ENCODE measurements around the gene FAM83F.

The FAM83F gene

DNA sequence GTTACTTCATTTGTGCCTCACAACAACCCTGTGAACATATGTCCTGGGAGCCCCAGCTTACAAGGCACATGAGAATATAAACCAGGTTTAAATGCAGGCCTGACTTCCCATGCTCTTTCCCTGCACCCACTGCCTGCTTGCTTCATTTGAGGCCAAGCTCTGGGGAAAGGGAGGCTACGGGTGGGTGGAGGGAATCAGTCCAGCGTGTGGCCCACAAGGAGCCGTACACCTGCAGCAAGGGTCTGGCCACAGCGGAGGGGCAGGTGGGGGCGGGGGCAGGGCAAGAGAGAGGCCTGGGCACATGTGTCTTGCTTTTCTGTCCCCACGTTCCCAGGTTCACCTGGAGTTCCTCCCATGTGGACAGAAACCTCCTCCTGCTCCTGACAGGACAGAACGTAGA, 26.2 kb downstream of the FAM83F start:
- no peak for ATAC-seq
- no peak for TF ChIP-seq ZNF8 (CRISPR knock-in tag; IDR thresholded peaks at IDR 0.05)
- no peak for TF ChIP-seq SNAI2 (CRISPR knock-in tag; IDR thresholded peaks at IDR 0.05)
- TF ChIP-seq RARB (CRISPR knock-in tag; IDR thresholded peaks at IDR 0.05): no peak
- no peak for TF ChIP-seq ARNTL (CRISPR knock-in tag; IDR thresholded peaks at IDR 0.05; ENCODE audit: borderline replicate concordance, low read depth)
- no peak for TF ChIP-seq CREB5 (CRISPR knock-in tag; IDR thresholded peaks at IDR 0.05; ENCODE audit: low read depth)
- TF ChIP-seq ZNF565 (CRISPR knock-in tag; conservative IDR thresholded peaks at IDR 0.05; ENCODE audit: low read depth): no peak
- no peak for TF ChIP-seq ISL1 (CRISPR knock-in tag; IDR thresholded peaks at IDR 0.05)
- TF ChIP-seq OSR1 (CRISPR knock-in tag; IDR thresholded peaks at IDR 0.05): no peak
- TF ChIP-seq BACH2 (CRISPR knock-in tag; IDR thresholded peaks at IDR 0.05; ENCODE audit: borderline replicate concordance): no peak
- TF ChIP-seq ESRRG (CRISPR knock-in tag; IDR thresholded peaks at IDR 0.05): no peak
- no peak for TF ChIP-seq ZNF70 (CRISPR knock-in tag; IDR thresholded peaks at IDR 0.05)

- ATAC-seq: no peak
- no peak for TF ChIP-seq ZFP3 (CRISPR knock-in tag; IDR thresholded peaks at IDR 0.05)
- TF ChIP-seq CSDC2 (CRISPR knock-in tag; IDR thresholded peaks at IDR 0.05): no peak
- TF ChIP-seq CREB5 (CRISPR knock-in tag; IDR thresholded peaks at IDR 0.05; ENCODE audit: low read depth): no peak
- no peak for TF ChIP-seq ESRRG (CRISPR knock-in tag; IDR thresholded peaks at IDR 0.05)
- no peak for TF ChIP-seq PPARA (CRISPR knock-in tag; IDR thresholded peaks at IDR 0.05; ENCODE audit: borderline replicate concordance)
- no peak for TF ChIP-seq GLIS3 (CRISPR knock-in tag; IDR thresholded peaks at IDR 0.05)
- no peak for TF ChIP-seq BACH2 (CRISPR knock-in tag; IDR thresholded peaks at IDR 0.05; ENCODE audit: borderline replicate concordance)
- no peak for TF ChIP-seq ZNF70 (CRISPR knock-in tag; IDR thresholded peaks at IDR 0.05)
- no peak for TF ChIP-seq SNAI2 (CRISPR knock-in tag; IDR thresholded peaks at IDR 0.05)
Measured at GRCh38 chr22:40021401-40022000, 26.7 kb downstream of the FAM83F start.

DNA sequence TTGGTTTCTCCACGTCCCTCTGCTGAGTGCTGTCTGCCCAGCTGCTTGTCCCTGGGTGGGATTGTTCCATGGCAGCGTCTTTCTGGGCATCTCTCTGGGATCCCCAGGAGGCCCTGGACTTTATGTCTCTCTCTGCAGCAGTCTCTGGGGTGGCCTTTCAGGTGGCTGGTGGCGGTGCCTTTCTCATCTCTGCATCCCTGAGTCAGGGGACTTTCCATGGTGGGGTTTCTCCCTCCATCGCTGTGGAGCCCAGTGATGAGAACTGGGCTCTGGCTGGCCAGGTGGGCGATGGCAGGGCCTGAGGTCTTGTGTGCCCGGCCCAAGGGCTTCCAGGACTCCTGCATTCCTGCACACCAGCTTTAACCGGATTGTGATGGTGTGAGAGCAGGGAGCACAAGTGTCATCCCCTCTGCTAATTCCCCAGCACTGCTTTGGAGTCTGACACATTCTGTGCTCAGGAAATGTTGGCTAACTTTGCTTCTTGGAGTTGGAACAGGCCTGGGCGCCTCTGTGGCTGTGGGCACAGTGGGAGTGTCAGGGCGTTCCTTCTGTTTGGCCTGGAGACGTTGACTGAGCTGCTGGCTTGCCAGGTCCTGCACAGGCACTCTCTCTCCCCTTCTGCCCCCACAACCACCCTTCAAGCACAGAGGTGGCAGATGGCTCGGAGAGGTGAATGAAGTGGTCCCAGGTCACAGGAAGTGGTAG, 27.9 kb downstream of the FAM83F start:
- no peak for TF ChIP-seq TCF4 (CRISPR knock-in tag; IDR thresholded peaks at IDR 0.05; ENCODE audit: borderline replicate concordance)
- no peak for TF ChIP-seq BACH2 (CRISPR knock-in tag; IDR thresholded peaks at IDR 0.05; ENCODE audit: borderline replicate concordance)
- no peak for TF ChIP-seq ZNF70 (CRISPR knock-in tag; IDR thresholded peaks at IDR 0.05)
- no peak for ATAC-seq

GRCh38 chr22:40023341-40023841, 28.6 kb downstream of the FAM83F start:
- no peak for ATAC-seq

More at GRCh38 chr22:40023341-40023841, 28.6 kb downstream of the FAM83F start:
- TF ChIP-seq TSHZ2 (CRISPR knock-in tag; IDR thresholded peaks at IDR 0.05): no peak
- no peak for TF ChIP-seq ZNF565 (CRISPR knock-in tag; conservative IDR thresholded peaks at IDR 0.05; ENCODE audit: low read depth)
- no peak for TF ChIP-seq BACH2 (CRISPR knock-in tag; IDR thresholded peaks at IDR 0.05; ENCODE audit: borderline replicate concordance)
- TF ChIP-seq, protein P1, sequence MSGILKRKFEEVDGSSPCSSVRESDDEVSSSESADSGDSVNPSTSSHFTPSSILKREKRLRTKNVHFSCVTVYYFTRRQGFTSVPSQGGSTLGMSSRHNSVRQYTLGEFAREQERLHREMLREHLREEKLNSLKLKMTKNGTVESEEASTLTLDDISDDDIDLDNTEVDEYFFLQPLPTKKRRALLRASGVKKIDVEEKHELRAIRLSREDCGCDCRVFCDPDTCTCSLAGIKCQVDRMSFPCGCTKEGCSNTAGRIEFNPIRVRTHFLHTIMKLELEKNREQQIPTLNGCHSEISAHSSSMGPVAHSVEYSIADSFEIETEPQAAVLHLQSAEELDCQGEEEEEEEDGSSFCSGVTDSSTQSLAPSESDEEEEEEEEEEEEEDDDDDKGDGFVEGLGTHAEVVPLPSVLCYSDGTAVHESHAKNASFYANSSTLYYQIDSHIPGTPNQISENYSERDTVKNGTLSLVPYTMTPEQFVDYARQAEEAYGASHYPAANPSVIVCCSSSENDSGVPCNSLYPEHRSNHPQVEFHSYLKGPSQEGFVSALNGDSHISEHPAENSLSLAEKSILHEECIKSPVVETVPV (CRISPR knock-in tag; IDR thresholded peaks at IDR 0.05): no peak
- TF ChIP-seq, protein P2, sequence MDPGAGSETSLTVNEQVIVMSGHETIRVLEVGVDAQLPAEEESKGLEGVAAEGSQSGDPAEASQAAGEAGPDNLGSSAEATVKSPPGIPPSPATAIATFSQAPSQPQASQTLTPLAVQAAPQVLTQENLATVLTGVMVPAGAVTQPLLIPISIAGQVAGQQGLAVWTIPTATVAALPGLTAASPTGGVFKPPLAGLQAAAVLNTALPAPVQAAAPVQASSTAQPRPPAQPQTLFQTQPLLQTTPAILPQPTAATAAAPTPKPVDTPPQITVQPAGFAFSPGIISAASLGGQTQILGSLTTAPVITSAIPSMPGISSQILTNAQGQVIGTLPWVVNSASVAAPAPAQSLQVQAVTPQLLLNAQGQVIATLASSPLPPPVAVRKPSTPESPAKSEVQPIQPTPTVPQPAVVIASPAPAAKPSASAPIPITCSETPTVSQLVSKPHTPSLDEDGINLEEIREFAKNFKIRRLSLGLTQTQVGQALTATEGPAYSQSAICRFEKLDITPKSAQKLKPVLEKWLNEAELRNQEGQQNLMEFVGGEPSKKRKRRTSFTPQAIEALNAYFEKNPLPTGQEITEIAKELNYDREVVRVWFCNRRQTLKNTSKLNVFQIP (CRISPR knock-in tag; IDR thresholded peaks at IDR 0.05; ENCODE audit: borderline replicate concordance, low read depth): no peak
- TF ChIP-seq PATZ1 (CRISPR knock-in tag; IDR thresholded peaks at IDR 0.05; ENCODE audit: borderline replicate concordance): no peak
- TF ChIP-seq CSDC2 (CRISPR knock-in tag; IDR thresholded peaks at IDR 0.05): no peak
- TF ChIP-seq CREB5 (CRISPR knock-in tag; IDR thresholded peaks at IDR 0.05; ENCODE audit: low read depth): no peak
- TF ChIP-seq ZFP3 (CRISPR knock-in tag; IDR thresholded peaks at IDR 0.05): no peak
- TF ChIP-seq ESRRG (CRISPR knock-in tag; IDR thresholded peaks at IDR 0.05): no peak
- no peak for TF ChIP-seq OSR1 (CRISPR knock-in tag; IDR thresholded peaks at IDR 0.05)
- TF ChIP-seq ZFP30 (CRISPR knock-in tag; IDR thresholded peaks at IDR 0.05): no peak
- TF ChIP-seq ZNF8 (CRISPR knock-in tag; IDR thresholded peaks at IDR 0.05): no peak
- no peak for TF ChIP-seq TCF4 (CRISPR knock-in tag; IDR thresholded peaks at IDR 0.05; ENCODE audit: borderline replicate concordance)
- TF ChIP-seq PPARA (CRISPR knock-in tag; IDR thresholded peaks at IDR 0.05; ENCODE audit: borderline replicate concordance): no peak
